ENCODE data around the gene NTN1. TPM values are rescaled to one million over a fixed set of nuclear protein-coding genes. Genes with fewer than 3 reads are reported as not detected.
"Not testable (repeated sequence)": the region's sequence is repeated elsewhere in the genome, so short reads cannot be mapped to it uniquely, and the experiment has no call there.

The NTN1 gene
- polyA plus RNA-seq, 3 donors, result 0.03 to 0.04 TPM; not detected in 1

DNA sequence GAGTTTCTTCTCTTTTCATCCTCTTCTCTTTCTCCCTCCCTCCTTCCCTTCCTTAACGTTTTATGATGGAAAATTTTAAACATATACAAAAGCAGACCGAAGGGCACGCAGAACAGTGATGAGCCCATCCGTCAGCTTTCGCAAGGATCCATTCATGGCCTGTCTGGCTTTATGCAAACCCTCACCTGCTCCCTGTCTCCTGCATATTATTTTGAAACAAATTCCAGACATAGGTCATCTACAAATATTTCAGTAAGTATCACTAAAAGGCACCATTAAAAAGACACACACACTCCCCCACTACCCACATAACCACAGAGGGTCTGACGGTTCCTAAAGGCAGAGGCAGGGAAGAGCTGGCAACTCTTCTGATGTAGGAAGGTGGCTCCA lies 235.0 kb downstream of the NTN1 start:
- peaks cover 3 to 9% of the 10 kb centered on the region in 2 donors for H3K36me3 Mint-ChIP-seq
- intact Hi-C loops (cut with micrococcal nuclease), result no loop called here
- Histone ChIP-seq H3K36me3 (replicated peaks in 1 of 2; ENCODE audit: control insufficient read depth in 1 of 2, insufficient read depth in 2 of 2, low read length in 2 of 2) (no peaks in the 10 kb centered on the region), H3K4me3 (replicated peaks in 1 of 3; ENCODE audit: low read depth in 2 of 3, low read length in 3 of 3) (no peak overlapping the region), H3K4me1 (ENCODE audit: control insufficient read depth in 1 of 2, insufficient read depth in 2 of 2, low read length in 2 of 2) (no peaks in the 10 kb centered on the region), H3K27ac (ENCODE audit: low read depth in 1 of 2, low read length in 2 of 2) (no peak overlapping the region), H4K20me1 (ENCODE audit: insufficient read depth, low read length) (no peaks in the 10 kb centered on the region), H3K27me3 (ENCODE audit: control insufficient read depth in 2 of 2, insufficient read depth in 2 of 2, low read length in 2 of 2) (no peaks in the 10 kb centered on the region), H2AFZ (ENCODE audit: insufficient read depth, low read depth, low read length, poor library complexity, severe bottlenecking) (no peak overlapping the region), H3K79me2 (ENCODE audit: insufficient read depth, low read length) (no peaks in the 10 kb centered on the region), H3K9me3 (replicated peaks in 1 of 2; ENCODE audit: control insufficient read depth in 1 of 2, insufficient read depth in 1 of 2, low read length in 2 of 2) (no peaks in the 10 kb centered on the region), H3K9ac (ENCODE audit: insufficient read depth, low read length, poor library complexity, severe bottlenecking) (no peak overlapping the region), H3K4me2 (replicated peaks; ENCODE audit: extremely low read depth, low read length, poor library complexity, severe bottlenecking) (no peak overlapping the region)
- H3K4me3 Mint-ChIP-seq, result no peak overlapping the region
- peaks cover 0 to 2% (median 0%) of the 10 kb centered on the region in 7 donors for H3K9me3 Mint-ChIP-seq
- TF ChIP-seq, protein P1, sequence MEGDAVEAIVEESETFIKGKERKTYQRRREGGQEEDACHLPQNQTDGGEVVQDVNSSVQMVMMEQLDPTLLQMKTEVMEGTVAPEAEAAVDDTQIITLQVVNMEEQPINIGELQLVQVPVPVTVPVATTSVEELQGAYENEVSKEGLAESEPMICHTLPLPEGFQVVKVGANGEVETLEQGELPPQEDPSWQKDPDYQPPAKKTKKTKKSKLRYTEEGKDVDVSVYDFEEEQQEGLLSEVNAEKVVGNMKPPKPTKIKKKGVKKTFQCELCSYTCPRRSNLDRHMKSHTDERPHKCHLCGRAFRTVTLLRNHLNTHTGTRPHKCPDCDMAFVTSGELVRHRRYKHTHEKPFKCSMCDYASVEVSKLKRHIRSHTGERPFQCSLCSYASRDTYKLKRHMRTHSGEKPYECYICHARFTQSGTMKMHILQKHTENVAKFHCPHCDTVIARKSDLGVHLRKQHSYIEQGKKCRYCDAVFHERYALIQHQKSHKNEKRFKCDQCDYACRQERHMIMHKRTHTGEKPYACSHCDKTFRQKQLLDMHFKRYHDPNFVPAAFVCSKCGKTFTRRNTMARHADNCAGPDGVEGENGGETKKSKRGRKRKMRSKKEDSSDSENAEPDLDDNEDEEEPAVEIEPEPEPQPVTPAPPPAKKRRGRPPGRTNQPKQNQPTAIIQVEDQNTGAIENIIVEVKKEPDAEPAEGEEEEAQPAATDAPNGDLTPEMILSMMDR (IDR thresholded peaks at IDR 0.05), result peak; percentile 44
- 68% methylated on average over 5 of the region's 6 CpGs for WGBS (ENCODE audit: insufficient coverage)
- H3K27ac Mint-ChIP-seq, result no peak overlapping the region
- peaks cover 8% of the 10 kb centered on the region for H3K4me1 Mint-ChIP-seq
- no peak for DNase-seq
- H3K27me3 Mint-ChIP-seq (ENCODE audit: low read depth in 3 of 3), result peaks cover 0 to 2% (median 0%) of the 10 kb centered on the region in 3 donors

DNA sequence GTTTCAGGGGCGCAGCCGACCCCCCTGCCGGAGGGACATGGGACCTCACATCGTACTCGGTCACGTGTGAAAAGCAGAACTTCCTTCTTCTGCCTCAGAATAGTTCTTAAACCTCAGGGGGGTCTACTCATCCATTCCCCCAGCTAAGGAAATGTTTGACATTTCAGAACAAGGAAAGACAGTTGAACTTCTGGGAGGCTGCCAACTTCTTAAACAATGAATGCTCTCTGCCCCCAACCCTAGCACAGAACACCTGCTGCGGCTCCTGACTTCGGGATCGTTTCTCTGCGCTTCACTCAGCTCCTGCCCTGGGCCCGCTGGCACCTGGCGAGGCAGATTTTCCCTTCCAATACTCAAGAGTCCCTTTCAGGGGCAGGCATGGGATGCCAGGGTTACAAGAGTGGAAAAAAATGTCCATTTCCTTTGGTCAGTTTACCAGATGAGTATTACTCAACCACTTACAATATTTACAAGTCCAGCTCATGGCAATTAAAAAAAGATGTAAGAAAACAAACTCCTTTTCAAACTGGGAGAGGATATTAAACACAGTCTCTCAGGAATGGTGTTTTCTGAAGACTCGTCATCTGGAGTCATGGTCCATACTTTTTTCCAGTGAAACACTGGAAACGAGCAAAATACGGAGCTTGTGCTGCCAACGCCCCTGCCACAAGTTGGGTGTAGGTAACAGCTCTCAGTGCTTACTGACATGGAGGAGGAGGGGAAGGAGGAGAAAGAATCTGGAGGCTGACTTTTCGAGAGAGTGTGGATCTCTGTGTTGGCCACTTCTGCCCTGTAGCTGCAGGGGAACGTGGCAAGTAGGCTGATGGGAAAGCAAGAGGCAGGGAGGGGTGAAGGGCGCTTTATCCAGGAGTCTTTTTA lies 235.7 kb downstream of the NTN1 start:
- intact Hi-C loops (cut with micrococcal nuclease), result no loop called here
- no peak overlapping the region for H3K4me3 Mint-ChIP-seq

DNA sequence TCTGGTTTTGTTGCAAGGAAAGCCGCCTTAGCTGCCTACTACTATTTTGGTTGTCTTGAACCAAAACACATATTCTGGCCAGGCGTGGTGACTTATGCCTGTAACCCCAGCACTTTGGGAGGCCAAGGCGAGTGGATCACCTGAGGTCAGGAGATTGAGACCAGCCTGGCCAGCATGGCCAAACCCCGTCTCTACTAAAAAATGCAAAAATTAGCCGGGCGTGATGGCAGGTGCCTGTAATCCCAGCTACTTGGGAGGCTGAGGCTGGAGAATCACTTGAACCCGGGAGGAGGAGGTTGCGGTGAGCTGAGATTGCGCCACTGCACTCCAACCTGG lies 236.3 kb downstream of the NTN1 start:
- H3K36me3 Mint-ChIP-seq, H3K27ac Mint-ChIP-seq: not testable (repeated sequence)

More for the DNA sequence above, 235.7 kb downstream of the NTN1 start:
- peaks cover 0 to 2% (median 0%) of the 10 kb centered on the region in 7 donors for H3K9me3 Mint-ChIP-seq
- Histone ChIP-seq H3K79me2 (ENCODE audit: insufficient read depth, low read length) (no peaks in the 10 kb centered on the region), H3K4me3 (replicated peaks in 1 of 3; ENCODE audit: low read depth in 2 of 3, low read length in 3 of 3) (no peak overlapping the region), H3K4me2 (replicated peaks; ENCODE audit: extremely low read depth, low read length, poor library complexity, severe bottlenecking) (no peak overlapping the region), H3K36me3 (replicated peaks in 1 of 2; ENCODE audit: control insufficient read depth in 1 of 2, insufficient read depth in 2 of 2, low read length in 2 of 2) (no peaks in the 10 kb centered on the region), H3K27me3 (ENCODE audit: control insufficient read depth in 2 of 2, insufficient read depth in 2 of 2, low read length in 2 of 2) (no peaks in the 10 kb centered on the region), H4K20me1 (ENCODE audit: insufficient read depth, low read length) (no peaks in the 10 kb centered on the region), H3K9ac (ENCODE audit: insufficient read depth, low read length, poor library complexity, severe bottlenecking) (no peak overlapping the region), H3K4me1 (ENCODE audit: control insufficient read depth in 1 of 2, insufficient read depth in 2 of 2, low read length in 2 of 2) (no peaks in the 10 kb centered on the region), H2AFZ (ENCODE audit: insufficient read depth, low read depth, low read length, poor library complexity, severe bottlenecking) (no peak overlapping the region), H3K27ac (ENCODE audit: low read depth in 1 of 2, low read length in 2 of 2) (no peak overlapping the region), H3K9me3 (replicated peaks in 1 of 2; ENCODE audit: control insufficient read depth in 1 of 2, insufficient read depth in 1 of 2, low read length in 2 of 2) (no peaks in the 10 kb centered on the region)
- peaks cover 0 to 2% (median 2%) of the 10 kb centered on the region in 3 donors for H3K27me3 Mint-ChIP-seq (ENCODE audit: low read depth in 3 of 3)
- peaks cover 3 to 9% of the 10 kb centered on the region in 2 donors for H3K36me3 Mint-ChIP-seq
- peaks cover 8% of the 10 kb centered on the region for H3K4me1 Mint-ChIP-seq
- TF ChIP-seq, protein P1 (IDR thresholded peaks at IDR 0.05), result peak; percentile 3
- WGBS (ENCODE audit: insufficient coverage), result 46% methylated on average over 9 of the region's 19 CpGs
- peak overlapping the region in 1 of 7 donors; percentile 75 for H3K27ac Mint-ChIP-seq
- peak in 2 of 3 donors; percentile 8 to 20 for DNase-seq

More for the DNA sequence above, 236.3 kb downstream of the NTN1 start:
- DNase-seq; H3K27me3 ChIP-seq (ENCODE audit: control insufficient read depth in 2 of 2, insufficient read depth in 2 of 2, low read length in 2 of 2); H3K4me2 ChIP-seq (replicated peaks; ENCODE audit: extremely low read depth, low read length, poor library complexity, severe bottlenecking); H3K36me3 ChIP-seq (replicated peaks in 1 of 2; ENCODE audit: control insufficient read depth in 1 of 2, insufficient read depth in 2 of 2, low read length in 2 of 2); H3K4me1 Mint-ChIP-seq; H2AFZ ChIP-seq (ENCODE audit: insufficient read depth, low read depth, low read length, poor library complexity, severe bottlenecking); H3K9me3 Mint-ChIP-seq; H3K9me3 ChIP-seq (replicated peaks in 1 of 2; ENCODE audit: control insufficient read depth in 1 of 2, insufficient read depth in 1 of 2, low read length in 2 of 2); H3K4me3 Mint-ChIP-seq; H3K4me1 ChIP-seq (ENCODE audit: control insufficient read depth in 1 of 2, insufficient read depth in 2 of 2, low read length in 2 of 2); H3K27me3 Mint-ChIP-seq (ENCODE audit: low read depth in 3 of 3); H4K20me1 ChIP-seq (ENCODE audit: insufficient read depth, low read length); H3K4me3 ChIP-seq (replicated peaks in 1 of 3; ENCODE audit: low read depth in 2 of 3, low read length in 3 of 3); intact Hi-C loops (cut with micrococcal nuclease); H3K9ac ChIP-seq (ENCODE audit: insufficient read depth, low read length, poor library complexity, severe bottlenecking); H3K27ac ChIP-seq (ENCODE audit: low read depth in 1 of 2, low read length in 2 of 2); H3K79me2 ChIP-seq (ENCODE audit: insufficient read depth, low read length): not testable (repeated sequence)
- 86% methylated on average over 8 of the region's 9 CpGs for WGBS (ENCODE audit: insufficient coverage)
